Activated naive CD8-positive, alpha-beta T cell (primary cell): ENCODE results near the gene LCN12.

Experiments used
- H3K27ac Mint-ChIP-seq: one replicate; pipeline ENCODE4 v1.8.0; 2021; ENCODE audit warnings: mixed read lengths
- H3K27me3 Mint-ChIP-seq: one replicate; pipeline ENCODE4 v1.8.0; 2021; ENCODE audit warnings: mixed read lengths
- H3K36me3 Mint-ChIP-seq: one replicate; pipeline ENCODE4 v1.8.0; 2021; ENCODE audit warnings: mixed read lengths
- H3K4me1 Mint-ChIP-seq: one replicate; pipeline ENCODE4 v1.8.0; 2021; ENCODE audit warnings: low read depth, mixed read lengths
- H3K4me3 Mint-ChIP-seq: one replicate; pipeline ENCODE4 v1.8.0; 2021; ENCODE audit warnings: mild to moderate bottlenecking, mixed read lengths
- H3K9me3 Mint-ChIP-seq: one replicate; pipeline ENCODE4 v1.8.0; 2021; ENCODE audit warnings: low read depth, mixed read lengths

LCN12 gene

GRCh38 chr9:136951541-136952320 is at the start of gene LCN12:
TSS of gene LCN12 (plus strand) at chr9:136952273. CDS start at chr9:136952328, 55 bp downstream.
- H3K27ac Mint-ChIP-seq = no peak within 1 kb of the TSS
- H3K4me3 Mint-ChIP-seq = peak within 1 kb of the TSS; percentile 23
- no peaks in the 10 kb centered on the region for H3K36me3 Mint-ChIP-seq

GRCh38 chr9:136903041-136903554 is 49.0 kb upstream of the LCN12 start:
- peak overlapping the region; percentile 86 for H3K27ac Mint-ChIP-seq
- peaks cover 46% of the 10 kb centered on the region for H3K4me1 Mint-ChIP-seq
- no peak overlapping the region for H3K4me3 Mint-ChIP-seq
- H3K9me3 Mint-ChIP-seq = no peaks in the 10 kb centered on the region
- peaks cover 6% of the 10 kb centered on the region for H3K36me3 Mint-ChIP-seq
- H3K27me3 Mint-ChIP-seq = no peaks in the 10 kb centered on the region

More at GRCh38 chr9:136951541-136952320, at the start of gene LCN12:
- H3K9me3 Mint-ChIP-seq = no peaks in the 10 kb centered on the region
- H3K4me1 Mint-ChIP-seq = peaks cover 2% of the 10 kb centered on the region
- no peaks in the 10 kb centered on the region for H3K27me3 Mint-ChIP-seq

- Mint-ChIP-seq H3K27ac (peak overlapping the region; percentile 34), H3K9me3 (no peaks in the 10 kb centered on the region), H3K4me3 (no peak overlapping the region), H3K27me3 (no peaks in the 10 kb centered on the region), H3K4me1 (peaks cover 35% of the 10 kb centered on the region), H3K36me3 (peaks cover 2% of the 10 kb centered on the region)
Observed at GRCh38 chr9:136906266-136906665, 45.8 kb upstream of the LCN12 start.

GRCh38 chr9:136907011-136907914 is 44.8 kb upstream of the LCN12 start:
- no peak overlapping the region for H3K27ac Mint-ChIP-seq
- H3K4me3 Mint-ChIP-seq = no peak overlapping the region
- H3K27me3 Mint-ChIP-seq = no peaks in the 10 kb centered on the region
- H3K36me3 Mint-ChIP-seq = no peaks in the 10 kb centered on the region
- H3K9me3 Mint-ChIP-seq = no peaks in the 10 kb centered on the region
- peaks cover 25% of the 10 kb centered on the region for H3K4me1 Mint-ChIP-seq

DNA sequence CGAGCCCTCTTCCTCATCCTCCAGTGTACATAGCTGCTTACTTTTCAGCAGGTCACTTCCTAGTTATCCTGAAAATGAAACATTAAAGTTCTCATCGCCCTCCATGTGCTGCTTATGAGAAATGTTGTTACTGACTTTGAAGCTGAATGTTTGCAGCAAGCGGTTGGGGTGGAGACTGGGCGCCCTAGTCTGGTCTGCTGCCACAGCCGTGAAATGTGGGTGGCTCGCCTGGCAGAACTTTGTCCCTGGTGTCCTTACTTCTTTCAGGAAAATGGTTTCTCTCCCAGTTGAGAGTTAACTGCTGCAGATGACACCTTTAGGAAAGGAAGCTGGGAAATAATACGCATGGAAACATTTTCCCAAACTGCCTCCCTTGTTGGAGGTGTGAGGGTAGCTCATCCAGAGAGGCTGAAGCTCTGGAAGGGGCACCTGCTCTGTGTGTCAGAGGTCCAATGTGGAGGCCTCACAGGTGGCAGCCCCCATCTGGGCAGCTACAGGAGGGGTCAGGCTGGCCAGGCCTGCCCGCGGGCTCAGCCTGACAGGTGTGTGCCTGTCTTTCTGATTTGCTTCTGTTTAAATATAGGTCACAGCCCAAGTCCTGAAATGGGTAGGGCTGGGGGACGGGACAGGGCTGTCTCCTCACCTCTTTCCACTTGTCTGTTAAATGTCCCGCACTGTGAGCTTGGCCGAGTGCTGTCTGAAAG is 41.7 kb upstream of the LCN12 start:
- no peaks in the 10 kb centered on the region for H3K9me3 Mint-ChIP-seq
- no peak overlapping the region for H3K4me3 Mint-ChIP-seq
- peaks cover 3% of the 10 kb centered on the region for H3K36me3 Mint-ChIP-seq
- peaks cover 10% of the 10 kb centered on the region for H3K4me1 Mint-ChIP-seq
- no peaks in the 10 kb centered on the region for H3K27me3 Mint-ChIP-seq
- no peak overlapping the region for H3K27ac Mint-ChIP-seq

GRCh38 chr9:136910901-136911245 is 41.2 kb upstream of the LCN12 start:
- Mint-ChIP-seq H3K36me3 (peaks cover 3% of the 10 kb centered on the region), H3K27me3 (no peaks in the 10 kb centered on the region), H3K9me3 (no peaks in the 10 kb centered on the region), H3K4me1 (peaks cover 7% of the 10 kb centered on the region), H3K27ac (no peak overlapping the region), H3K4me3 (no peak overlapping the region)

GRCh38 chr9:136913701-136914438 is 38.2 kb upstream of the LCN12 start:
- Mint-ChIP-seq H3K4me1 (no peaks in the 10 kb centered on the region), H3K27ac (no peak overlapping the region), H3K36me3 (peaks cover 3% of the 10 kb centered on the region), H3K4me3 (no peak overlapping the region), H3K9me3 (no peaks in the 10 kb centered on the region), H3K27me3 (no peaks in the 10 kb centered on the region)

DNA sequence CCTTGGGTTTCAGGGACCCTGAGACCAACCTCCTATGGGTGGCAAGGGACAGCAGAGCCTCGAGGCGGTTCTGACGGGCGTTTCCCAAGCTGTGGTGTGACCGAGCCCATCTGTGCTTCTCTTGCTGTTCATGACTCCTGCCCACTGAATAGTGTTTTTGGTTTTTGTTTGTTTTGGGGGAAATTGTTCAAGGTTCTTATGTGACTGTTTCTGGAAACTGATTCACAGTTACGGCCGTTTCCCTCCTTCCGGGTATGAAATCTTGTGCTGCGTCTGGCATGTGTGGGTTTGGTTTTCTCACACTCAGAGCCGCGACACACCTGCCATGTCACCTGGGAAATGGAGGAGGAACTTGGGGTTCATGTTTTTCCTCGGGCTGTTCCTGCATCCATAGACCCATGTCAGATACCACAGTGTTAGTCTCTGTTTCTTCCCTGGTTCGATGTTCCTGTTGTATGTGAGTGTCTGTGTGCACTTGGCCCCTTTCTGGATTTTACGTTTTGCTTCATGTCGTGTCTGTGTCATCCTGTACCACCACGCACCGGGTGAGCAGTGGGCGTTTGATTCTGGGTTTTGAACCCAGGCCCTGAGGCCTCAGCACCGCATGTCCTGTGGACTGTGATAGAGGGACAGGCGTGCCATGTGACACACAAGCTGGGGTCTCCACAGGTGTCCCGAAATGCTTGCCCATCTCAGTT is 36.3 kb upstream of the LCN12 start:
- H3K4me1 Mint-ChIP-seq = no peaks in the 10 kb centered on the region
- no peak overlapping the region for H3K27ac Mint-ChIP-seq
- no peak overlapping the region for H3K4me3 Mint-ChIP-seq
- H3K27me3 Mint-ChIP-seq = no peaks in the 10 kb centered on the region
- H3K36me3 Mint-ChIP-seq = peaks cover 3% of the 10 kb centered on the region
- H3K9me3 Mint-ChIP-seq = no peaks in the 10 kb centered on the region

- H3K27ac Mint-ChIP-seq = no peak overlapping the region
- H3K27me3 Mint-ChIP-seq = no peaks in the 10 kb centered on the region
- no peak overlapping the region for H3K4me3 Mint-ChIP-seq
- H3K4me1 Mint-ChIP-seq = no peaks in the 10 kb centered on the region
- no peaks in the 10 kb centered on the region for H3K9me3 Mint-ChIP-seq
- H3K36me3 Mint-ChIP-seq = peaks cover 3% of the 10 kb centered on the region
Observed at GRCh38 chr9:136916330-136917184, 35.5 kb upstream of the LCN12 start.

GRCh38 chr9:136917902-136918301 is 34.2 kb upstream of the LCN12 start:
- peaks cover 3% of the 10 kb centered on the region for H3K36me3 Mint-ChIP-seq
- H3K27ac Mint-ChIP-seq = no peak overlapping the region
- no peaks in the 10 kb centered on the region for H3K27me3 Mint-ChIP-seq
- H3K4me3 Mint-ChIP-seq = no peak overlapping the region
- no peaks in the 10 kb centered on the region for H3K4me1 Mint-ChIP-seq
- H3K9me3 Mint-ChIP-seq = no peaks in the 10 kb centered on the region

DNA sequence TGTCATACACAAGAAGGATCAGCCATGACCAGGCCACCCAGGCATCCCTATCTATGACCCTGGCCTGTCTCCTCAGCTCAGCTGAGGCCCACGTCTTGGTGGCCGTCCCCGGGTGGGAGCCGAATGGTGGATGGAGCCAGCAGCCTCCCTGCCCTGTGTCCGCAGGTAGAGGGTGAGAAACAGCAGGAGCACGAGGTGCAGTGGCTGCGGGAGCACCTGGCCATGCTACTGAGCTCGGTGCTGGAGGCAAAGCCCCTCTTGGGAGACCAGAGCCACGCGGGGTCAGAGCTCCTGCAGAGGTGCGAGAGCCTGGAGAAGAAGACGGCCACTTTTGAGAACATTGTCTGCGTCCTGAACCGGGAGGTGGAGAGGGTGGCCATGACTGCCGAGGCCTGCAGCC is 32.0 kb upstream of the LCN12 start:
- Mint-ChIP-seq H3K27me3 (no peaks in the 10 kb centered on the region), H3K4me3 (no peak overlapping the region), H3K9me3 (no peaks in the 10 kb centered on the region), H3K36me3 (no peaks in the 10 kb centered on the region), H3K27ac (no peak overlapping the region), H3K4me1 (no peaks in the 10 kb centered on the region)

GRCh38 chr9:136920734-136921231 is 31.3 kb upstream of the LCN12 start:
- H3K4me1 Mint-ChIP-seq = no peaks in the 10 kb centered on the region
- H3K36me3 Mint-ChIP-seq = no peaks in the 10 kb centered on the region
- H3K27ac Mint-ChIP-seq = no peak overlapping the region
- H3K27me3 Mint-ChIP-seq = no peaks in the 10 kb centered on the region
- H3K4me3 Mint-ChIP-seq = no peak overlapping the region
- H3K9me3 Mint-ChIP-seq = no peaks in the 10 kb centered on the region

DNA sequence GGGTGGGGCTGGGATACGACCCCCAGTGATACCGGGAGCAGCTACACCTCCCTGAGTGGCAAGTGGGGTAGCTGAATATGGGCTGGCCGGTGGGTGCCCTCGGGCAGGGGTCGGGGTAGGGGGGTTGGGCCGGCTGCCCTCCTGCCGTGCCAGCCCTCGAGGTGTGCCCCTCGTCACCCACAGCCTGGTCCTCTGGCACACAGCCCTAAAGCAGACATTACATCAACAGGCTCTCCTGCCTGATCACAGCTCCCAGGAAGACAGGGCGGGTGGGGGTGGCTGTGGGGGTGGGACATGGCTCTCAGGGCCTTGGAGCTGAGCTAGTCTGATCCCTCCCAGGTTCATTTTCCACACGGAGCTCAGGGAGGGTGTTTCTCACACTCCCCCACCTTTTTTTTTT is 30.8 kb upstream of the LCN12 start:
- Mint-ChIP-seq H3K4me1 (no peaks in the 10 kb centered on the region), H3K4me3 (no peak overlapping the region), H3K9me3 (no peaks in the 10 kb centered on the region), H3K27me3 (no peaks in the 10 kb centered on the region), H3K36me3 (no peaks in the 10 kb centered on the region), H3K27ac (no peak overlapping the region)
